IMR-90 (cell line): ENCODE data around the gene RGS10. TPM values are rescaled to one million over a fixed set of nuclear protein-coding genes. Genes with fewer than 3 reads are reported as not detected.

Experiments used
- ATAC-seq: fragments of 200-7000 bp; cut with Tn5 transposase; 2 replicates; pipeline ENCODE4 v1.9.1; 2020; ENCODE audit warnings: low read depth, mild to moderate bottlenecking, moderate library complexity
- BruUV-seq: library from RNA; stranded (reverse); fragments of 400-500 nt; replicated peaks from 2 replicates; lab custom pipeline; 2021; lab: Mats Ljungman, UMichigan
- CTCF ChIA-PET: fragments of 300-600 bp; formaldehyde crosslinking; extraction: SDS; loops from one replicate; lab custom pipeline; 2021; ENCODE audit warnings: antibody characterized with exemption; lab: Yijun Ruan, JAX
- POLR2A ChIA-PET: fragments of 300-600 bp; sonication (Branson Sonifier 250); formaldehyde crosslinking; loops from one replicate; lab custom pipeline; 2022; ENCODE audit warnings: antibody characterized with exemption; ENCODE audit not compliant: unreplicated experiment; lab: Charles Lee
- DNase-seq: peaks from one replicate; pipeline ENCODE4 v3.0.0; 2013
- H2AFZ ChIP-seq: replicated peaks from 2 replicates; pipeline ENCODE3; 2013; ENCODE audit warnings: low read length, mild to moderate bottlenecking; ENCODE audit not compliant: poor library complexity
- H2AK5ac ChIP-seq: 2 replicates; pipeline ENCODE4 v1.6.1; 2013; ENCODE audit warnings: low read depth, low read length, inconsistent platforms
- H2AK9ac ChIP-seq: replicated peaks from 2 replicates; pipeline ENCODE3; 2013; ENCODE audit warnings: mild to moderate bottlenecking, low read depth, low read length, moderate library complexity; ENCODE audit not compliant: poor library complexity
- H2BK120ac ChIP-seq: 2 replicates; pipeline ENCODE4 v1.6.1; 2013; ENCODE audit warnings: low read depth, low read length, inconsistent platforms
- H2BK15ac ChIP-seq: 3 replicates; pipeline ENCODE4 v1.6.1; 2013; ENCODE audit warnings: low read depth, low read length, inconsistent platforms
- H2BK20ac ChIP-seq: 2 replicates; pipeline ENCODE4 v1.6.1; 2013; ENCODE audit warnings: low read depth, mild to moderate bottlenecking, inconsistent platforms, low read length, moderate library complexity
- H2BK5ac ChIP-seq: 2 replicates; pipeline ENCODE4 v1.6.1; 2013; ENCODE audit warnings: mild to moderate bottlenecking, low read depth, low read length, inconsistent platforms; ENCODE audit not compliant: poor library complexity, severe bottlenecking
- H3K14ac ChIP-seq: replicated peaks from 2 replicates; pipeline ENCODE4 v1.6.1; 2013; ENCODE audit warnings: low read depth, low read length, inconsistent platforms
- H3K18ac ChIP-seq: 2 replicates; pipeline ENCODE4 v1.6.1; 2013; ENCODE audit warnings: low read depth, low read length, control low read depth
- H3K23ac ChIP-seq: 2 replicates; pipeline ENCODE4 v1.6.1; 2013; ENCODE audit warnings: low read depth, low read length, inconsistent platforms
- H3K27ac ChIP-seq: 2 replicates; pipeline ENCODE4 v1.5.1; 2013; ENCODE audit warnings: mild to moderate bottlenecking, control low read depth, low read length; ENCODE audit not compliant: insufficient read depth
- H3K27me3 ChIP-seq: 2 replicates; pipeline ENCODE4 v1.6.1; 2013; ENCODE audit warnings: low read length; ENCODE audit not compliant: control insufficient read depth, insufficient read depth
- H3K36me3 ChIP-seq: 2 replicates; pipeline ENCODE4 v1.6.1; 2013; ENCODE audit warnings: low read length, mixed read lengths; ENCODE audit not compliant: control insufficient read depth, insufficient read depth
- H3K4ac ChIP-seq: 2 replicates; pipeline ENCODE4 v1.6.1; 2013; ENCODE audit warnings: low read depth, low read length, inconsistent platforms
- H3K4me1 ChIP-seq: 2 replicates; pipeline ENCODE4 v1.6.1; 2013; ENCODE audit warnings: low read length, mixed read lengths; ENCODE audit not compliant: control insufficient read depth, insufficient read depth
- H3K4me2 ChIP-seq: 2 replicates; pipeline ENCODE4 v1.6.1; 2013; ENCODE audit warnings: low read depth, mild to moderate bottlenecking, control low read depth, low read length, moderate library complexity
- H3K4me3 ChIP-seq: 2 replicates; pipeline ENCODE4 v1.5.1; 2013; ENCODE audit warnings: low read depth, mild to moderate bottlenecking, control low read depth, low read length, moderate library complexity; ENCODE audit not compliant: insufficient read depth
- H3K56ac ChIP-seq: 2 replicates; pipeline ENCODE4 v1.6.1; 2013; ENCODE audit warnings: low read length, inconsistent platforms; ENCODE audit not compliant: insufficient read depth; ENCODE audit errors: extremely low read depth
- H3K79me1 ChIP-seq, 2 experiments: 2 replicates each; pipeline ENCODE4 v1.6.1; 2013; ENCODE audit warnings: low read length in 2 of 2, inconsistent platforms in 1 of 2, low read depth in 1 of 2
- H3K9ac ChIP-seq: 2 replicates; pipeline ENCODE4 v1.6.1; 2013; ENCODE audit warnings: low read depth, low read length, control low read depth
- H3K9me1 ChIP-seq: 2 replicates; pipeline ENCODE4 v1.6.1; 2013; ENCODE audit warnings: low read length, inconsistent platforms; ENCODE audit not compliant: insufficient read depth
- H3K9me3 ChIP-seq: 2 replicates; pipeline ENCODE4 v1.6.1; 2013; ENCODE audit warnings: low read length; ENCODE audit not compliant: control insufficient read depth, insufficient read depth
- H4K20me1 ChIP-seq: 2 replicates; pipeline ENCODE4 v1.6.1; 2013; ENCODE audit warnings: low read length, inconsistent platforms; ENCODE audit not compliant: insufficient read depth
- H4K5ac ChIP-seq: 2 replicates; pipeline ENCODE4 v1.6.1; 2013; ENCODE audit warnings: mild to moderate bottlenecking, low read depth, low read length, control low read depth
- H4K8ac ChIP-seq, 2 experiments: 2 replicates each; pipeline ENCODE4 v1.6.1; 2013; ENCODE audit warnings: low read depth in 2 of 2, low read length in 2 of 2, control low read depth in 1 of 2, inconsistent platforms in 1 of 2
- H4K91ac ChIP-seq: 2 replicates; pipeline ENCODE4 v1.6.1; 2013; ENCODE audit warnings: low read depth, low read length, inconsistent platforms; ENCODE audit not compliant: insufficient read depth
- FOS ChIP-seq: fragments of 150-350 bp; IDR thresholded peaks from 2 replicates; pipeline ENCODE4 v1.6.1; 2016; ENCODE audit warnings: low read depth, low read length
- WGBS, 2 experiments: methylation state at CpG; one replicate each; pipeline versions ENCODE4 v1.1.5 to v1.1.7; 2013; ENCODE audit warnings: missing lambda C conversion rate in 2 of 2; ENCODE audit not compliant: insufficient read length in 1 of 2; ENCODE audit errors: extremely low coverage in 2 of 2; 5-methylcytosine and 5-hydroxymethylcytosine counted together
- dilution Hi-C: fragments of 300-500 bp; cut with HindIII; formaldehyde crosslinking; loops from one replicate; pipeline ENCODE4 v1.14.3; 2018; ENCODE audit warnings: low sequenced_read_pairs; ENCODE audit not compliant: unreplicated experiment
- in situ Hi-C: fragments of 300-500 bp; cut with MboI; formaldehyde crosslinking; loops from 3 replicates; pipeline ENCODE4 v1.14.3; 2019; ENCODE audit warnings: low sequenced_read_pairs, inconsistent platforms, mixed read lengths
- intact Hi-C: fragments of 100-400 bp; cut with micrococcal nuclease; formaldehyde crosslinking; loops from 2 replicates; pipeline ENCODE4 v1.10.0; 2022
- polyA plus RNA-seq, 3 experiments: library from polyadenylated mRNA; depleted of rRNA; stranded (reverse); fragments of >200 nt; gene quantifications; 2 replicates each; pipeline ENCODE4 v1.2.3, GENCODE V29; 2012; ENCODE audit warnings: low replicate concordance in 1 of 3
- total RNA-seq: library from RNA; depleted of rRNA; stranded (reverse); fragments of >200 nt; gene quantifications from 2 replicates; pipeline ENCODE4 v1.2.3, GENCODE V29; 2012

The RGS10 gene
- total and polyA plus RNA-seq, 2 of the 4 experiments (the other 2 are of a cell fraction), result 35.3 to 89.7 TPM

- H3K4me1 ChIP-seq, result peaks cover 22% of the 10 kb centered on the region
- peak overlapping the region; percentile 93 for H3K4me2 ChIP-seq
- H2BK120ac ChIP-seq, result peak overlapping the region; percentile 28; the same call in 1 of the 2 replicates
- H3K9ac ChIP-seq, result peak overlapping the region; percentile 78
- ATAC-seq, result peak; percentile 6
- dilution Hi-C loops (no loop called here), in situ Hi-C loops (no loop called here), intact Hi-C loops (loop anchor here (2.0 to 5.0 kb wide), 4 partner anchors 47 to 335 kb away; partner anchors contain the start of genes BAG3 and GRK5)
- DNase-seq, result no peak
- no peak overlapping the region for H2BK15ac ChIP-seq
- 0 out of 2 replicates have a peak, but pooled peaks cover under 1% of the 10 kb centered on the region for H3K36me3 ChIP-seq
- H2BK20ac ChIP-seq, result no peak overlapping the region
- CTCF ChIA-PET, result interaction anchor here (0.9 to 1.3 kb wide), 3 partner anchors 15 to 342 kb away, joined by 3 to 8 read pairs (median 3); no protein-coding TSS in a partner anchor
- H3K9me1 ChIP-seq, result peaks cover 19% of the 10 kb centered on the region
- peak overlapping the region; percentile 94 for H3K23ac ChIP-seq
- 8% methylated on average over 25 of the region's 57 CpGs; no CpG with 5 or more reads in 1 of the 2 experiments for WGBS, 2 experiments
- peak overlapping the region; percentile 70; the same call in 1 of the 2 replicates for H3K56ac ChIP-seq
- peaks cover 18 to 54% of the 10 kb centered on the region in 2 experiments for H3K79me1 ChIP-seq
- peaks cover 45% of the 10 kb centered on the region for H4K20me1 ChIP-seq
- peak overlapping the region; percentile 59; the same call in 1 of the 2 replicates for H4K91ac ChIP-seq
- H2AK5ac ChIP-seq, result peak overlapping the region; percentile 41
- peak overlapping the region; percentile 68 for H3K14ac ChIP-seq
- H3K27ac ChIP-seq, result peak overlapping the region; percentile 57
- POLR2A ChIA-PET, result no interaction called here
- H3K18ac ChIP-seq, result peak overlapping the region; percentile 63
- H3K4me3 ChIP-seq, result peak overlapping the region; percentile 81
- no peaks in the 10 kb centered on the region for H3K9me3 ChIP-seq
- H2AFZ ChIP-seq, result peak overlapping the region; percentile 93
- peak overlapping the region; percentile 61 for H2BK5ac ChIP-seq
- H2AK9ac ChIP-seq, result peak overlapping the region; percentile 92
- BruUV-seq, result no TSS peak
- peak overlapping the region in 1 of 2 experiments; percentile 46; a peak in 1 of 4 replicates for H4K8ac ChIP-seq
- H3K4ac ChIP-seq, result peak overlapping the region; percentile 30
- no peak for TF ChIP-seq FOS
- no peaks in the 10 kb centered on the region for H3K27me3 ChIP-seq
- H4K5ac ChIP-seq, result peak overlapping the region; percentile 43; the same call in 1 of the 2 replicates
Measured at GRCh38 chr10:119541459-119542356, 811 bp downstream of the RGS10 start.
